Activated T-helper 9 cell treated with anti-CD3 and anti-CD28 coated beads, Interleukin-2, amount 50 U/mL, for 16 hours (primary cell): ENCODE data around the gene SUGCT.

Experiments
- DNase-seq: peaks from one replicate; pipeline ENCODE4 v3.0.0-alpha.2; 2020; ENCODE audit warnings: low read depth

The SUGCT gene

DNA sequence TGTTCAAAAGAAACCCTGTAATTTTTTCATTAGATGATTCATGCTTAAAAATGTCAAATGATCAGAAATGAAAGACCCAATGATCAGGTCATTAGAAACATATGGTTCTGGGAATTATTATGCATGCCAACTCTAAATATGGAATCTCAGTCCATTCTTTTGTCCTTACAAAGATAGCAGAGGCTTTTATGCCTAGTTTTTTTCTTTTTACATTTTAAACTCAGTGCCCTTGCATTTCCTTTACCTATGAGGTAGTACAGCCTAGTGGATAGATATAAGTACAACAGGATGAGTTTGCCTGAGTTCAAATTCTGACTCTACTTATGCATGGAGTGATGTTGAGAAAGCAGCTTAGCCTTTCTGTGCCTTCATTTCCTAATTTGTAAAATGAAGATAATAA is 392.9 kb downstream of the SUGCT start:
- no peak for DNase-seq

DNA sequence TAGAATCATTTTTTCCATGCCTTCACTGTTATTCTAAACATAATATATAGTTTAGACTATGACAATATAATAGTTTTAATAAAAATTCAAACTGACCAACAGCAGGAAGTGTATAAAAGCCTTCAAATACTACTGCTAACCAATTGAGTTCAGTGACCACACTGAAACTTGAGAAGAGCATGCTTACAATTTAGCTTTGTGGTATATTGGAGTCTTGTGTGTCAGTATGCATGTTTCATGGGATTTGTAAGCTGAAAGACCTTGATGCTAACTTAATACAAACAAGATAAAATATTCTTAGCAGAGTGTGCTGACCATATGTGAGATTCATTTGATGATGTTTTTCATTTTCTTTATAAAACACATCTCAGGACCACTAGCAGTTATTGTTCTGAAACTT is 395.5 kb downstream of the SUGCT start:
- DNase-seq, result no peak

DNA sequence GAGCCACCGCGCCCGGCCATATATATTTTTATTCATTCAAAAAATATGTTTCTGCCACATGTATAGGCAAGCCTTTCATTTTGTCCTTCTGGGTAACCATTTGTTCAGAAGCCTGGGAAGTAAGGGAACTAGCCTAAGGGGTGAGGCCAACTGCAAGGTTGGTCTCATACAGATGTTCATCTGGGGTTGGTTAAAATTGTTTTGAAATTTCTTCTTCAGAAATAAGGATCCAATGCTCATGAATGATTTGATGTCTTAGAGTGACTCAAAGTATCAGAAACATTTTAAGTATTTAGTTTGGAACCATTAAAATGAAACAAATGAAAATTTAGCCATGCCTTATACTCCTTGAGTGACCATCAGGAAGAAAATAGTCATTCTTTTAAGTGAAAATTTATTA is 397.2 kb downstream of the SUGCT start:
- no peak for DNase-seq

DNA sequence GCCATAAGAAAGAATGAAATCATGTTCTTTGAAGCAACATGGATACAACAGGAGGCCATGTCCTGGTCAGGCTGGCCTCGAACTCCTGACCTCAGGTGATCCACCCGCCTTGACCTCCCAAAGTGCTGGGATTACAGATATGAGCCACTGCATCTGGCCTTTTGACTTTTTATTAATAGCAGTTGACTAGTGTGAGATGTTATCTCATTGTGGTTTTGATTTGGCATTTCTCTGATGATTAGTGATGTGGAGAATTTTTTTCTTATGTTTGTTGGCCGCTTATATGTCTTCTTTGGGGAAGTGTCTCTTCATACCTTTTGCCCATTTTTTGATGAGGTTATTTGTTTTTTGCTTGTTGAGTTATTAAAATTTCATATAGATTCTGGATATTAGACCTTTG is 400.9 kb downstream of the SUGCT start:
- no peak for DNase-seq

DNA sequence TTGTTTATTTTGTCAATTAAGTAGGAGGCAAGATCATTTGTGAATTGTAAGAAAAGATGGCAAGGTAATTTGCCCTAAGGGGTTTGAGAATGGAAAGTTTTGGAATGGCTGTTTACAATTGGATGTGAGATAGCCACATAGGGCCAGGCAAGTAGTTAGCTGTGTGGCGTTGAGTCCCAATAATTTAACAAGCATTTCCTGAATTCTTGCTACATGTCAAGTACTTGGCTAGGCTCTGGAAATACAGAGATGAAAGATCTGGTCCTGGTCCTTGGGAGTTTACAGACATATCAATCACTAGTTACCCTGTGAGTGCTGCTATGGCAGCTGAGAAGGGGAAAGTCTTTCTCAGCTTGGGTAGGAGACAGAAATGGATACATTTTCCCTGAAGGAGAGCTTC is 401.6 kb downstream of the SUGCT start:
- no peak for DNase-seq

DNA sequence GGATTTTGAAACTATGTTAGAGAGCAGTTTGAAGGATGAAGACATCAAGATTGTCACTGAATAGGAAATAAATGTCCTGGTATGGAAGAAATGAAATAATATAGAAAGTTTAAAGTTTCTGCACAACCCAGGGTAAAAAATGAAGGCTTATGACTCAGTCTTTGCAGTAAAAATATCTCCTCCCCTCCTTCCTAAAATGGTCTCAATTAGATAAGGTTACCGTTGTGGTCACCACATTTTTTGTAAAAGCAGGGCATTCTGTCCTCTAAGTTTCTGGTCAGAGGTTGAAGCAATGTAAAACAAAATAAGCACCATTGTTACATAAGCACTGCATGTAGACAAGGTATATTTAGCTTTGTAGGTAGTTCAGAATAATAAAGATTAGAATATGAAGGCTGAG is 403.5 kb downstream of the SUGCT start:
- DNase-seq, result no peak

DNA sequence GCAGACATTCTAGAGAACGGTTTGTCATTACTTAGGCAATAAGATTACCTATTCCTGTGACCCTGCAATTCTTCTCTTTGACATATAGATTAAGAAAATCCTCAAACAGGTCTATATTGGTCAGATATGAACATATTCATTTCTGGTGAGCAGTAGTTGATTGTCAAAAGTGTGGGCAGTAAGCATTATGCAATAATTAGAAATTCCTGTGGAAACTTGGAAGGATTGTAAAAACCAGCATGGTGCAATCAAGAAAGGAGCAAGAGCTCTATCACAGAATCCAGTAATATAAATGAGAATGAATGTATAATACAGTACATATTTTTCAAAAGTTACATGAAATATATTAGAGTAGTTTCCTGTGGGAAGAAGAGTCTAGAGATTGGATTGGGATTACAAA is 406.5 kb downstream of the SUGCT start:
- no peak for DNase-seq

DNA sequence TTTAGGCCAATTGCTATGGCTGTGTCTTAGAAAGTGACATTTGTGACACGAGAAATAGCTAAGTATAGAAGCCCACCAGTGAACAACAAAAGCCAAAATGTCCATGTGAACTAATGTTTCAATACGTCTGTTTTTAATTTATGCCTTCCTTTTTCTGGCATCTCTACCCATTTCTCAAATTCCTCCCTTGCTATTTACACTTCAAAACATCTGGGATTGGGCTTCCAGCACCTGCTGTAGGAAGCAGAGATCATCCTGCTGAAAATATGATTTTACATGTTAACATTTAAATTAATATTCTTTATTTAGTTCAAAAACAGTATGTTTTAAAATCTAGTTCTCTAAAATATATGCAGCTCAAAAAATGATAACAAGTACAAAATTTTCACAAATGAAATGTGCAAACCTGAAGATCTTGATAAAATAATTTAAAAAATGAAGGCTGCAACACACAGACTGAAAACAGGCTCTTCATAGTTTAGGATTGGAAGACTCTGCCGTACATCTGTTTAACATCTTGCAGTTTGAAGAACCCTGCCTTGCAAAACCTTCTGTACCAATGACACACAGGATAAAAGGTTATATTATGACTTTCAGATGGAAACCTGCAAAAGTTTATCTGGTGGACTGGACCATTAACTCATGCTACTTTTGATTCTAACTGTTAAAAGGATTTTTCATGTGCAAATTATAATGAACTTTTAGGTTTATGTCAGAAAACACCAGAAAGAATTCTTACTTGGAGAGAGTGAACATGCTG is 408.4 kb downstream of the SUGCT start:
- no peak for DNase-seq

DNA sequence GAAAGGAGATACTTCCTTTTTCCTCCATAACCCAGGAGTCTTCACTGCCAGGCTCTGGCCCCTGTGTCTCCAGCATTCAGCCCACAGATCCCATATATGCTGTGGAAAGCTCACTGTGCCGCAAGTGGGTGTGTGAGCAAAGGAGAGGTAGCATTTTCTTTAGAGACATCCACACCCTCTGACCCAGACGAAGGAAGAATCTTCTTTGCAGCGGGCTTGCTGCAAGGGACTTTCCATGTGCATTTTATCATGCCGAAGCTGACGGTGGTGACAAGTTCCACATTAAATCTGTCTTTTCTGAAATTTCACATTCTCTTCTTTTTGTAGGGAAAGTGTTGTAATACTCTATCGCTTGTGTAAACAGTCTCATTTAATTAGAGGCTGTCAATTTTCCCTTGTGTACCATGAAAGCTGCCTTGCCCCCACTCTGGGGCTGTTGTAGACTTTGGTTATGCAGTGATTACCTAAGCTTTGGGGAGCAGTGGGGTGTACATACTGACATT is 409.5 kb downstream of the SUGCT start:
- DNase-seq, result no peak

DNA sequence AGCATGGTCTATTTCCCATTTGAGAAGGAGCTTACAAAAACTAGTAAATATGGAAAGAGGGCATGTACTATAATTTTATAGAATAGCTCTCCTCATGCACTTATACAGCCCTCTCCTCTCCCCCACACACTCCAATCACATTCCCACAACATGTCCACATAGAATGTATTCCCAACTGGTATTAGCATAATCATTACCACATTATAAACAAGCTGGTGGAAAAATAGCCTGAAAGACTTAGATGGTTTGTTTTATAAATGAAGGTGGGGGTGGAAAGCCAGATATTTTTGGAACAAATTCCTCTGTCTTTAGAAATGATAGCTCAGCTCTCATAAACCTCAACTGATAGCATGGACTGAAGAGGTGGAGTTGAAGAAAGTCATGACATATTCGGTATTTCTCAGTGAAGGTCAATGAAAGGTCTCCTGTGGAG is 410.1 kb downstream of the SUGCT start:
- DNase-seq, result no peak

DNA sequence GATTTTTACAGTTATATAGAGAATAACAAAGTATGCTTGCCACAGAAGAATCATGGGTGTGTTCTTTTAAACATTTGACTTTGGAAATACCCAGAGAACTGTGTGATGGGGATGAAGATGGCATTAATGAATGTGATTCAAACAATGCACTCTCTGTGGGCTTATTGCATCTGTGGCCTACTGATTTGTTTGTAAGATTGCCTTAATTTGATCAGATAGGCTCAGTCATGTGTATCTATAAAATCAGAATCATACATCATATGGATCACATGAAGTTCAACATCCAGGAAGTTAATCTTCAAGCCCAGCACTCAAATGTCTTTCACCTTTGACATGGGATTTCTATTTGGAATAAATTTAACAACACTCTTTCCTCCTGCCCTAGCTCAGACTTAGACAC is 410.9 kb downstream of the SUGCT start:
- DNase-seq, result no peak

DNA sequence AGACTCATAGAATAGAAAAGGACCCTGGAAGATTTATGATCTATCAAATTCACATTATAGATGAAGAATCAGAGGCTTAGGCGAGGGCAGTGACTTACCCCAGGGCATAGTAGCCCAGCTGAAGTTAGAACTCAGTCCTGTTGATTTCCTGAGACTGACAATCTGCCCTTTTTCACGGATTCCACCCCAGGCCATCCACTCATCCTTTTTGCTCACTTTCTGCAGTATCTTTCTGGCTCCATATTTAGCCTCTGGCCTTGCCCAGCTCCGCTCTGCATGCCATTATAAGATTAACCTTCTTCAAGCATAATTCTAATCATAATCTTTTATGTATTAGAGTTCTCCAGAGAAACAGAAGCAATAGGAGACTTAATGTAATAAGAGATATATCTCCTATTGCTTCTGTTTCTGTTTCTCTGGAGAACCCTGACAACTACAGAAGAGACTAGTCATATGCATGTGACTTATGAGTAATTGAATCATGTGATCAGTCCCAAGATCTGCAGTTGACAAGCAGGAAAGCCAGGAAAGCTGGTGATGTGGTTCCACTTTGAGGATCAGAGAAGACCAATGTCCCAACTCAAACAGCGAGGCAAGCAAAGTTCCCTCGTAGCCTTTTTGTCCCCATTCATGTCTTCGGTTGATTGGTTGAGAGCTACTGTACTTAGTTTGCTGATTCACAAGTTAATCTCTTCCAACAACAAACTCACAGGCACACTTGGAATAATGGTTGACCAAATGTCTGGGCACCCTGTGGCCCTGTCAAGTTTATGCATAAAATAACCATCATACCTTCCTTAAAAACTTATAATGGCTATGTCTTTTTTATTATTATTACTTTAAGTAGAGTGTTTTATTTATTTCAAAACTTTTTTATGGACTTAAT is 412.1 kb downstream of the SUGCT start:
- DNase-seq, result no peak

DNA sequence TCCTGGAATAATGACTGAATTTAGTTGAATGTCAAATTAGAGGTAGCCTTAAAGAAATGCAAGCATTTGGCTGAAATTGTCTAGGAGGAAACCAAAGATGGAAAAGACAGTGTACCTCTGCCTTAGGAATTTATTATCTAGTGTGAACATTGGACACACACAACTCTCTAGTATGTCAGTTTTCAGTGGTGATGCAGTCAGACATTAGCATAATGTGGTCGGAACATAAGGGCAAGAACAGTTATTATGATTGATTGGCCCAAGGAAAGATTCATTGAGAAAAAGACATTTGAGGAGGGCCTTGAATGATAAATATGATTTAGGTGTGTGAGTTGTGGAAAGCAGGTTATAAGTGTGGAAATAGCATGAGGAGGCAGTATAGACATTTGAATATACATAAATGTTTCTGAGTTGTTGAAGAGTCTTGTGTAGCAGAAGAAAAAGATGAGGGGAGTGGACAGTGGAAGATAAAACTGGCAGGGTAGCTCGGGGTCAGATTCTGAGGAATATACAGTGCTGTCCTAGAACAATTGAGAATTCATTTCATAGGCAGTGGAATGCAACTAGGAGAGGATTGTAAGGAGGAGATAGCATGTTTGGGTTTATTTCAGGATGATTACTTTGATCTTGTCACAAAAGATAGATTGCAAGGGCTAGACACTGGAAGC is 414.7 kb downstream of the SUGCT start:
- DNase-seq, result no peak

DNA sequence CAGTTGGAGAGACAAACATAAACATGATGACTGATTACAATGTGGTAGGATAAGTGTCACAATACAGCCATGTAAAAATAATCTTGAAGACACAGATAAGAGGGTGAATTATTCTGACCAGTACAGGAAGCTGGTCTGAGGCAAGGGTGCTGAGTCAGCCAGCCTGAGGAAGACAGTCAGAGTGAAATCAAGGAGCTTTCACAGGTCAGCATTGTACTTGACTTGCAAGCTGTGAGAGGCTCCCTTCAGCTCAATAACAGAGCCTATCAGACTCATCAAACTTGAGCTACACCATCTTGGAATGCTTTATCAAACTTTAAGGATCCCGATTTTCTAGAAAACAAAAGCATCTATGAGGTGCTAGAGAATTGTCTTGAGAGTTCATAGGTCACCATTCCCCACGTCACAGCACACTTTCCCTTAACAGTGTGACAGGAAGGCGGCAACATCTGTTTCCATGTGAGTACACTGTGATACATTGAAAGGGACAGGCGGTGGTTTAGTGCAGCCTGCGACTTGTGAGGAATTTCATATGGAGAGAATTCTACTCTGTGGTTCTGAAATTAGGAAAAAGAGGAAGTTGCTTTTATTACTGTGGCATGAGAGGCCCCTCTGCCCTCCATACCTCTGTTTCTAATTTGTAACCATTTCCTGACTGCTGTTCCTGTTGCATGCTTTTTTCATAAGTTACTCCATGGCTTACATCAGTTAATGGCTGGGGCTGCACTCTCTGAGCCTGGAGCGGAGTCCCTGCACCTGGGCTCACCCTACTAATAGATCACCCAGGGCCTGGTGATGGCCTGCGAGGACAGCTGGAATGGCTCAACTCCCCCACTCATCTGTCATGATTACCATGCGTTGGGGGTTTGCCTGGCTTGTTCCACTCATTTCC is 417.1 kb downstream of the SUGCT start:
- no peak for DNase-seq

DNA sequence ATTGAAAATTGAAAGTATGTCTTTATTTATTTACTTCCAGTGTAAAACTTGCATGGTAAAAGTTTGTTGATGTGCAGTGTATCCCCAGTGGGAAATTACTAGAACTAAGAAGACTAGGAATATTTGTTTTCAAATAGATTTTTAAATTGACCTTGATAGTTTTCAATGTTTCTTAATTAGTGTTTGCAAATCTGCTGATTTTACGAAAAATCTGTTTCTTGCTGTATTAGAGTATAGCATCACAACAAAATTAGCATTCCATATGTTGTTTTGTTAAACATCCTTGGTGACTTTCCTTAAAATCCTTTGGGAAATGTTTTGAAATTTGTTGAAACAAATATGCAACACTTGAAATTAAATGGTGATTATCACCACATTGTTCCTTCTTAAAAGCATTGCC is 425.9 kb downstream of the SUGCT start:
- DNase-seq, result no peak

DNA sequence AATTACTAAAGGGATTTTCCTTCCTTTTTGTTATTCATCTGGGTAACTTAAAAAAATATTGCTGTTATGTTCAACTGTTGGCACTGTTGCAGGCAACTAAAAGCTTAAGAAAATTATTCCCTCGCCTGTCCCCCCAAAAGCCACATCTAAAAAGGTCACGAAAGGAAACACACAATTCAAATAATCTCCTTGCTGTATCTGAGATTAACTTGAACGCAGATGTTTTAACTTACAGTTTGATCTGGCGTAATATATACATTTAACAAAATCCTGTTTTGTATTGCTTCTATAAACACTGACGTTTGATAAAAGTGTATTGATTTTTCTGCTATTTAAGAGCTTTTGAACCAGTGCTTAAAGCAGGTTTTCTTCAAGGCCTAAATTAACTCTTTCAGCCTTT is 432.1 kb downstream of the SUGCT start:
- DNase-seq, result no peak

DNA sequence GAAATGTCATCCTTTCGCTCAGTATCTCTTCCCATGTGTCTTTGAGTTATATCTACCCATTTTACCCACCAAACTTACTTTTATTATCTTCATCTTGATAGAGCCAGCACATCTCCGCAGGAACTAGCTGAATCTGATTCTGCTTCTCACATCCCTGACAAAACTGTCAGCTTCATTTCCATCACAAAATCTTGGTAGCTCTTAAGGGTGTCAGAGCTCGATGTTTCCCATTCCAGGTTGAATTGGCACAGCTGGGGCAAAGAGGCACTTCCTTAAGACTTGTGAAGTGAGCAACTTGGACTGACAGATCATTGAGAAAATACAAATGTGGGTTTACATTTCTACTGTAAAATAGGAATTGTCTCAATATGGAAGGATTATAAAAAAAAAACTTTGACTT is 434.5 kb downstream of the SUGCT start:
- DNase-seq, result no peak

DNA sequence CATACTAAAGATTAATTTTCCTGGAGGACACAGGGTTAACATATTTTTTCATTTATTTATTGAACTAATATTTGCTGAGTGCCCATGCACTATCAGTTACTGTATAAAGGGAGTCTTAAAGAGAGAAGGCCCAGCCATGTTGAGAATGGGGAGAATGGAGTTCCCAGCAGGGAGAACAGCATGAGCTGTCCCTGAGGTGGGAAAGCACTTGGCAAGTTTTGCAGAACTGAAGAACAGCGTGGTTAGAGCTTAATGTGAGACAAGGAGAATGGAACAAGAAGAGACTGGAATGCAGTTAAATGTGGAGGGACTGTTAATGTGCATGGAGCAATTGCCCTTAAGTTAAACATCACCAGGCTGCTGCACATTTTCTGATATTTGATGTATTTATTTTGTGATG is 435.4 kb downstream of the SUGCT start:
- DNase-seq, result no peak

DNA sequence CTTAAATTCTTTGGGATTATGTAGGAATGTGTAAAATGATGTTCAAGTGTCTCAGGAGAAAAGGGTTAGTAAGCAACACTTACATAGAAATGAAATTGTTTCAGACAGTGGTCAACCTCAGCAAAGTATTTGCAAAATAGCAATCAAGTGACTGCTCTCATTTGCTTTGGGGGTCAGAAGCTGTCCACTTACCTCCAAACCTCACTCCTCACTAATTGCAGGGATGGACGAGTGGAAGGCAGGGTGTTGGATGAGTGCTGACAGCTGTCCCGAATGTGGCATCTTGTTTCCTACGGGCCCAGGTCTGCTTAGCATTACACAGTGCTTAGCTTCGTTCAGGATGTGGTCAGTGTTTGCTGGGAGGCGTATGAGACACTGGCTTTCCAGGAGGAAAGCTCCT is 437.0 kb downstream of the SUGCT start:
- no peak for DNase-seq

DNA sequence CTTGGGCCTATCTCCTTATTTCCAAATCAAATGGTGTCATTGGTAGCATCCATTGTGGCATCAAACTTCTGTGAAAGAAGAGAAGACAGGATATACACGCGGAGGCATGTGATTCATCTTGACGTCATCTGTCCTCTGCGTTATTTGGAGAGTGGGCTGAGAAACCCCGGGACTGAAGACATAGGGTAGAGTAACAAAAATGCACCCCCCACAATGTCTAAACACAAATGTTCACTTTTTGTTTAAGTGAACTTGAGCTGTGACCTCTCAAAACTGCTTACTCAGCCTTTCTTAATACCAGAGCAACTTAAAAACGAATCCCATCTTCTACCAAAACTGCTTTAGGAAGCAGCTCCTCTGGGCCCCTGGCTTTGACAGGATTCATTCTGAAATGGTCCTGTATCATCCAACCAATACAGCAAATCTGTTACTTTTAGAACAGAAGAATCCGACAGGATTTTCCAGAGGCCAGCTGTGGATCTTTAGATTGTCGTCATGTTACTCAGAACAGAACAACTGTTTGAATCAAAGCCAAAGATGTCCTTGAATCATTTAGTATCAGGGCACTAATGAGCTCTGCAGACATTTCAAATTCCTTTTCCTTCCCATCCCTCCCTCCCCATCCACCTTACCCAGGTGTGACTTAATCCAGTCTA is 438.1 kb downstream of the SUGCT start:
- no peak for DNase-seq

DNA sequence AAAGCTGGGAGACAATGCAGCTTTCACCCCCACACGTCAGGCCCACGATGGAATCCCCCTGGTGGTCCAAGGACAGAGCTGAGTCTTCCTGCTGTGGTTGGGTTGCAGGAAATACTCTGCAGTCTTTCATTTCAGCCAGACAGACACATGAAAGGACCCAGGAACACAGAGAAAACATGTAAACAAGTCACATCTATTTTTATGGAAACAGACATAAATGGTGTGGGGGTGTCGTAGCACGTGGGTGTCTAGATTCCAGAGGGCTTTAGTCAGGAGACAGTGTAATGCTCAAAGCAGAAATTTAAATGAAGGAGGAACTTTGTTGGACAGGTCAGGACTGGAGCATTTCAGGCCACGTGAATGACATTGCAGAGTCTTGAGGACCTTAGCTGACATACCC is 444.6 kb downstream of the SUGCT start:
- DNase-seq, result no peak
